Parathyroid adenoma (tissue), 2 donors: ENCODE results near the gene ZNF485.
A peak's percentile ranks its signal among the peaks of the same experiment; 100 is the strongest.

Experiments used
- H2AFZ ChIP-seq: fragments of 300-600 bp; sonication (generic); one replicate; pipeline ENCODE4 v1.7.0; 2017; ENCODE audit warnings: antibody characterized with exemption, mild to moderate bottlenecking
- H3K27ac ChIP-seq: fragments of 300-600 bp; sonication (generic); one replicate; pipeline ENCODE4 v1.7.0; 2017
- H3K27me3 ChIP-seq: fragments of 300-600 bp; sonication (generic); one replicate; pipeline ENCODE4 v1.7.0; 2017; ENCODE audit warnings: low read length; ENCODE audit not compliant: control insufficient read depth, insufficient read depth
- H3K36me3 ChIP-seq: fragments of 300-600 bp; sonication (generic); one replicate; pipeline ENCODE4 v1.7.0; 2017; ENCODE audit warnings: low read length; ENCODE audit not compliant: control insufficient read depth, insufficient read depth
- H3K4me1 ChIP-seq: fragments of 300-600 bp; sonication (generic); one replicate; pipeline ENCODE4 v1.7.0; 2017; ENCODE audit warnings: control low read depth
- H3K4me2 ChIP-seq: fragments of 300-600 bp; sonication (generic); one replicate; pipeline ENCODE4 v1.7.0; 2017; ENCODE audit warnings: low read length
- H3K4me3 ChIP-seq: fragments of 300-600 bp; sonication (generic); one replicate; pipeline ENCODE4 v1.7.0; 2017; ENCODE audit warnings: low read depth, low read length
- H3K79me2 ChIP-seq: fragments of 300-600 bp; sonication (generic); one replicate; pipeline ENCODE4 v1.7.0; 2017; ENCODE audit warnings: control low read depth
- H3K9ac ChIP-seq: fragments of 300-600 bp; sonication (generic); one replicate; pipeline ENCODE4 v1.7.0; 2017; ENCODE audit warnings: mild to moderate bottlenecking
- H3K9me3 ChIP-seq: fragments of 300-600 bp; sonication (generic); one replicate; pipeline ENCODE4 v1.7.0; 2017; ENCODE audit warnings: low read length; ENCODE audit not compliant: control insufficient read depth
- CTCF ChIP-seq: fragments of 300-600 bp; sonication (generic); IDR thresholded peaks from one replicate; pipeline ENCODE4 v1.7.0; 2017; ENCODE audit warnings: antibody characterized with exemption, mild to moderate bottlenecking
- donor health status: primary hyperparathyroidism.

Gene ZNF485

GRCh38 chr10:43591303-43591904 is 14.8 kb upstream of the ZNF485 start:
- Histone ChIP-seq H3K4me1 (no peaks in the 10 kb centered on the region), H3K9ac (no peak overlapping the region), H3K4me2 (no peak overlapping the region), H2AFZ (no peak overlapping the region), H3K4me3 (no peak overlapping the region), H3K36me3 (no peaks in the 10 kb centered on the region), H3K9me3 (no peaks in the 10 kb centered on the region), H3K27me3 (no peaks in the 10 kb centered on the region), H3K27ac (no peak overlapping the region), H3K79me2 (no peaks in the 10 kb centered on the region)
- TF ChIP-seq CTCF: no peak

GRCh38 chr10:43594944-43595589 is 11.2 kb upstream of the ZNF485 start:
- Histone ChIP-seq H3K27me3 (no peaks in the 10 kb centered on the region), H3K36me3 (no peaks in the 10 kb centered on the region), H2AFZ (peak overlapping the region; percentile 35), H3K27ac (no peak overlapping the region), H3K79me2 (no peaks in the 10 kb centered on the region), H3K4me2 (no peak overlapping the region), H3K9me3 (no peaks in the 10 kb centered on the region), H3K9ac (no peak overlapping the region), H3K4me3 (no peak overlapping the region), H3K4me1 (no peaks in the 10 kb centered on the region)
- no peak for TF ChIP-seq CTCF

GRCh38 chr10:43595739-43596298 is 10.4 kb upstream of the ZNF485 start:
- no peaks in the 10 kb centered on the region for H3K4me1 ChIP-seq
- H3K4me2 ChIP-seq: no peak overlapping the region
- H3K36me3 ChIP-seq: no peaks in the 10 kb centered on the region
- H3K9me3 ChIP-seq: no peaks in the 10 kb centered on the region
- H3K4me3 ChIP-seq: no peak overlapping the region
- H3K27ac ChIP-seq: no peak overlapping the region
- no peak for TF ChIP-seq CTCF
- H3K27me3 ChIP-seq: no peaks in the 10 kb centered on the region
- H3K9ac ChIP-seq: no peak overlapping the region
- H3K79me2 ChIP-seq: no peaks in the 10 kb centered on the region
- no peak overlapping the region for H2AFZ ChIP-seq

GRCh38 chr10:43596546-43596945 is 9.7 kb upstream of the ZNF485 start:
- H3K27me3 ChIP-seq: no peaks in the 10 kb centered on the region

More at GRCh38 chr10:43596546-43596945, 9.7 kb upstream of the ZNF485 start:
- Histone ChIP-seq H3K27ac (no peak overlapping the region), H3K4me2 (no peak overlapping the region), H3K79me2 (no peaks in the 10 kb centered on the region), H3K4me1 (no peaks in the 10 kb centered on the region), H2AFZ (no peak overlapping the region), H3K9me3 (no peaks in the 10 kb centered on the region), H3K36me3 (no peaks in the 10 kb centered on the region), H3K9ac (no peak overlapping the region), H3K4me3 (no peak overlapping the region)
- no peak for TF ChIP-seq CTCF
